HG03571 (cell line): ENCODE results near the gene ZCCHC24.
"Not testable (repeated sequence)": the region's sequence is repeated elsewhere in the genome, so short reads cannot be mapped to it uniquely, and the experiment has no call there.

ENCODE experiments used
- ATAC-seq: cut with Tn5 transposase; IDR thresholded peaks from one replicate; pipeline ENCODE4 v1.9.1; 2021; ENCODE audit not compliant: unreplicated experiment

ZCCHC24 gene

DNA sequence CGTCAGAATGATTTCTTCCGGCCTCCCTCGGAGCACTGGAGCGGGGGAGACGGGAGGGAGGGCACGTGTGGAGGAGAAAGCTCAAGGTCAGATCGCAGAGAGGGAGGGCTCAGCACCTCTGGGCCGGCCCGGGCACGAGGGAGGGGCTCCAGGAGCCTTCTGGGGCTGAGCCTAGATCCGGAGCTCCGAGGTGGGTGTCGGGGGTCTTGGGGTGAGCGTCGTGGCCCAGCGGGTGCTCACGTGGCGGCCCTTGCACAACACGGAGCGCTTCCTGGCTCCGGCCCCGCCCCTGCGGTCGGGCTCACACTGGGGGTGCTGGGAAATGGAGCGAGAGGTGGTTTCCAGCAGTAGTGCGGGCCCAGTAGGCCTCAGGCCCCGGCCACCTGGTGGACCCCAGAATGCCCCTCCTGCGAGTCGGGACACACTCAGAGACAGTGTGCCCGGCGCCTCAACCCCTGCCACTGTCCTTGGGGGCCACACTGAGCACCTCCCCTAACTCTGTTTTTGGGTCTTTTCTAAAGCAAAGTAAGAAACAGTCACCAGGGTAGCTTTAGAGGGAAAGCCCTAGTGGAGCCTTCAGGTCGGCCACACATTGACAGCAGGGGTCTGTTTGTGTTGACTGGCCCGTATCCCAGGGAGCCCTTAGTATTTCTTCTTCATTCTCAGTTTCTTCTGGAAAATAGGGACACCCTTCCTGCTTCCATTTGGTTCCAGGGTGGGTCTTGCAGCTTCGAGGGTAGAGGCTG is 97.4 kb downstream of the ZCCHC24 start:
- ATAC-seq: peak; percentile 67

DNA sequence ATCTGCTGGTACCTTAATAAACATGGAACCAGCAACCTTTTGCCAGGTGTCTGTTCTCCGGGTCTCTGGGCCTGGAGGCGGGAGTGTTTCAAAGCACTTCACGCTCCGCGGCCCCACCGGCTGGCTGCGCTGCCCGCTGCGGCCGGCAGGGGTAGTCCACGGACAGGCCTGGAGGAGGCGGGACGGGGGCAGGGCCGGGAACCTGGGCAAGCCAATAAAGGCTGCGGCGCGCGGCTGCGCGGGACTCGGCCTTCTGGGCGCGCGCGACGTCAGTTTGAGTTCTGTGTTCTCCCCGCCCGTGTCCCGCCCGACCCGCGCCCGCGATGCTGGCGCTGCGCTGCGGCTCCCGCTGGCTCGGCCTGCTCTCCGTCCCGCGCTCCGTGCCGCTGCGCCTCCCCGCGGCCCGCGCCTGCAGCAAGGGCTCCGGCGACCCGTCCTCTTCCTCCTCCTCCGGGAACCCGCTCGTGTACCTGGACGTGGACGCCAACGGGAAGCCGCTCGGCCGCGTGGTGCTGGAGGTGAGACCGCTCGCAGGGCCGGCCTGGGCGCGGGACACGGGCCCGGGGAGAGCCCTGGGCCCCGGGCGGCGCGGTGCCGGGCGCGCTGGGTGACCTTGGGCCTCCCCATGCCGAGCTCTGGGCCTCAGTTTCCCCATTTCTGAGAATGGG is 98.1 kb downstream of the ZCCHC24 start, which contains the start of gene PPIF:
Gene PPIF, plus strand, starts transcription at position 244 of the 668 bp plus-strand sequence. Its CDS starts 80 bp downstream, at position 324.
- ATAC-seq: peak; percentile 78

DNA sequence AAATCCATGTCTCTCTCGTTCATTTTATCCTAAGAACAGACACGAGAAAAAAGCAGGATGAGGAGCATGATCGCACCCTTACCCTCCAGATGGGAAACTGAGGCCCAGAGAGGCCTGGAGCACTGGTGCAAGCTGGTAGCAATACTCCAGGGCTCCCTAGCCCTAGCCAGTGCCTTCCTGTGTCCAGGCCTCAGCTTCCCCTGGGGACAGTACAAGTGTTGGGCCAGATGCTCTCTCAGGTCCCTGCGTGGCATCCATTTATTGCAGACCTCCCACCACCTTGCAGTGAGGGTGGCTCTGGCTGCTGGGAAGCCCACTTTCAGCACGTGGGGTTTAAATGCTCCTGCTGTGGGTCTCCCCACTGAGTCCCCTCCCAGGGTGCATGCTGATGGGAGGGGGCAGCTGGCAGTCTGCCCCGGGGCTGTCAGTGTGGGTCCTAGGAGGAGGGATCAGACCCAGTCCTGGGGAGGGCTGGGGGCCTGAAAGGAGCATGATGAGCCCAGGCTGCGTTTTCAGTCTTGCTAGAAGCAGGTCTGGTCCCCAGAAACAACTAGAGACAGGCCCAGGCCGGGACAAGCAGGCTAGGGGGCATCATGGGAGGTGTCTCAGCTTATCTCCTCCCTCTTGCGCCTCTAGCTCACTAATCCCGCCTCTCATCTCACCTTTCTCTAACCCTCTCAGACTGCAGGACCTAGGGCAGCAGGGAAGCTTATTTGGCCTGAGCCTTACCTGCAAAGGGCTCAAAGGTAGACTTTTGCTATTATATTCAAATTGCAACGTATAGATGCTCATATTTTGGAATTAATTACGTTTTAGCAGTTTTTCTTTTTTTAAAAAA is 98.8 kb downstream of the ZCCHC24 start:
- ATAC-seq: no peak

DNA sequence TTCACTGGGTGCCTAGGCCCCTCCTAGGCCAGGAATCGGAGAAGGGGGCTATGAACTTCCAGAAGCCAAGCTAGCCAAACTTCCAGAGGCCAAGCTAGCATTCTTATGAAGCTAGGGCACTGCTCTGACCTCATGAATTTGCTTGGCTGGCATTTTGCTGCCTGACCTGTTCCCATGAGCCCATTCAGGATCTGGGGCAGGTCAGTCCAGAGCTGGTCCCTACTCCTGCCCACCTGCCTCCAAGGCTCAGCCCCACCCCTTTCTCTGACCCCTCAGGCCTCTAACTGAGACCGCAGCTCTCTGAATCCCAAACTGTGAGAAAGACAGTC is 99.4 kb downstream of the ZCCHC24 start:
- ATAC-seq: no peak

DNA sequence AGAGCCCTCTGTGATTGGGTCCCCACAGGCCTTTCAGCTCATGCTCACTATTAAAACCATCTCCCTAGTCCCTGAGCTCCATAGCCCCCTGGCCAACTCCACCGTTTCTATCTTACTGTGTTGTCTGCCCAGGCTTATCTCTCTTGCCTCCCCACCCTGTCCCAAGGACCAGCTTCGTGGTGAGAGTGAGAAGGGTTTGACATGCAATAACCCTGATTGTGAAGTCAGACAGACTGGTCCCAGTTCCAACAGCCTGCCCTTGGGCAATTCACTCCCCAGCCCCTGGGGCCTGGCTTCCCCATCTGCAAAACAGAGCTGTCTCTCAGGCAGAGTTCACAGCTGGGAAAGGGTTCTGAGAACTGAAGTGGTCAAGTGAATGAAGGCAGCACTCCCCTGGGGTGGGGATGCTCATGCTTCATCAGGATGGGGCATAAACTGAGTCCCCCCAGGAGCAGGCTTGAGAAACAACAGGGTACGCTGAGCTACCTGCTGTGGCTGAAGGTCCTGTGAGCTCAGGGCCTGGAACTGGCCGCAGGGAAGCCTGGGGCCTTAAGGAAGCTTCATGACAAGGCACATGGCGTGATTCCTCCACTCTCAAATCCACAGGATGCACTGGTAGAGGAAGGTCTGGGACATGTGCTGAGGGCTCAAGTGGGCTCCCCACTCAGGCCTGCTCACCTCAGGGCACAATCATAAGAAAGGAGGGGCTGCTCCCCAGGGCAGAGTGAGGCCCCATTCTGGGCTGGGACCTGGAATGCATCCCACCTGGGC is 100.0 kb downstream of the ZCCHC24 start:
- ATAC-seq: no peak

DNA sequence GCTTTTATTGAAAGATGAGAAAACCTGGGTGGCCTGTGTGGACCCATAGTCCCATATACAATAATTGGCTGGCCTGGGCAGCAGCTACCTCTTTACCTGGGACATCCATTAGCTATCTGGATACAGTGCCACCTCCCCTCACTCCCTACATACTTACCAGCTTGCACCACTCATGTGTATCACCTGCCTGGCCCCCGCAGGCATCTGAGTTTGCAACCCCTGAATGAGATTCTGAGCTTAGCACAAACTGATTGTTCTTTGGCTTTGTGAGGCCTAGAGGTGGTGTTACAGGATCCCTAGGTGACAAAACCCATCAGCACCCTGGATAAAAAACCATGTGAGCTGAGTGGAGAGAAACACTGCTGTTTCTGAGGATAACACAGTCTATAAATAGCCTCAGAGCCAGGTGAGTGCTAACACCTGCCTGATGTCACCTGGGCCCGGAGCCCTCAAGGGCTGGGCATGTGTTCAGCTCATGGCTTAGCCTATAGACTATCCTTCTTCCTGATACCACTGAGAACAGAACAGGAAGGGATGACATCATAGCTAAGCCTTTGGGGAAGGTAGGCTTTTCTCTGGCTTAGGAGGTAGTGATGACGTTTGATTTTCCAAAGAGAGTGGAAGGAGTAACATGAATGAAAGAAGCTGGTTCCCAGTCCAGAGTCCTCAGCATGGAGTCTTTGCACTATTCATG is 100.8 kb downstream of the ZCCHC24 start:
- ATAC-seq: no peak

DNA sequence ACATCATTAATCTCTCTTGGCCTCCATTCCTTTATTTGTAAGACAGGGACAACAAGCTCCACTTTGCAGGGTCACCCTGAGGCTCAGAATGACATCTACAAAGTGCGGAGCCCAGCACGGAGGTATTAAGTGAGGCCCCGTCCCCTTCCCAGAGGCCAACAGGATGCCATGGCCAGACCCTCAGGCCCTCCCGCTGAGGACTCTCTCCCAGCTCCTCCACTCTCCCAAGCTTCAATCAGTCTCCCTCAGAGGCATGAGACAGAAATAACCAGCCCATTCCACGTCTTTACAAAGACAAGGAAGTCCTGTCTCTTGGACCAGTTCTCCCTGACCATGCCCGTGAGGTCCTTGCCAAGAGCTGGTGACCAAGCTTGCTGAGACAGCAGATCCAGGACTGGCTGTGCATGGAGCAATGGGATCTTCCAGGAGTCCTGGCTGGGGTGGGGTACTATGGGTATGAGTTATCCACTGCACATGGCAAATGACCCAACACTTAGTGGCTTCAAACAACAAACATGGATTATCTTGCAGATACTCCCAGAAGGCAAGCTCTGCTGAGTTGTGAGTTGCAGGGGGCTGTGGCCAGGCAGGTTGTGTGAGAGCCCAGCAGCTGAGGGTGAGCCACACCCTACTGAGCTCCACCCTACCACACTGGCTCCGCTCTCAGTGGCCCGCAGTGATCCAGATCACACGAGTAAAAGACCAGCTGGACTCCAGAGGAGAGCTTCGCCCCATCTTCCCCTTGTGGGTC is 102.4 kb downstream of the ZCCHC24 start:
- no peak for ATAC-seq

DNA sequence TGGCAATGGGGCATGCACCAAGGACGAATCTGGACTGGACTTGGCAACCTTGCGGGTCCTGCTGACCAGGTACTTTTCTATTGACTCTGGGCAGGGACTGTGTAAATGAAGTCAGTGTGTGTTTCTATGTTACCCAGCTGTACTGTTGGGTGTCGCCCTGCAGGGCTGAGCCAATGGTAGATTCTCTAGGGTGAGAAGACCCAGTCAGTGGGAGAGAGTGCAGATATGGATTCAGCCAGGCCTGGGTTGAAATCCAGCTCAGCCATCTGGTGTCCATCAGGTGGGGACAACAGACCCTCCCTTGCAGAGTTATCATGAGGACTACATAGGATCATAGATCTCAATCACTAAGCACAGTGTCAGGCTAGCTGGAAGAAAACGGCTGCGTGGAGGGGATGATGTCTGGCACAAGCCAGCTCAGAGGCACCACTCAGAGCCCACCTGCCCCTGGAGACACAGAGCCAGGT is 103.1 kb downstream of the ZCCHC24 start:
- no peak for ATAC-seq

DNA sequence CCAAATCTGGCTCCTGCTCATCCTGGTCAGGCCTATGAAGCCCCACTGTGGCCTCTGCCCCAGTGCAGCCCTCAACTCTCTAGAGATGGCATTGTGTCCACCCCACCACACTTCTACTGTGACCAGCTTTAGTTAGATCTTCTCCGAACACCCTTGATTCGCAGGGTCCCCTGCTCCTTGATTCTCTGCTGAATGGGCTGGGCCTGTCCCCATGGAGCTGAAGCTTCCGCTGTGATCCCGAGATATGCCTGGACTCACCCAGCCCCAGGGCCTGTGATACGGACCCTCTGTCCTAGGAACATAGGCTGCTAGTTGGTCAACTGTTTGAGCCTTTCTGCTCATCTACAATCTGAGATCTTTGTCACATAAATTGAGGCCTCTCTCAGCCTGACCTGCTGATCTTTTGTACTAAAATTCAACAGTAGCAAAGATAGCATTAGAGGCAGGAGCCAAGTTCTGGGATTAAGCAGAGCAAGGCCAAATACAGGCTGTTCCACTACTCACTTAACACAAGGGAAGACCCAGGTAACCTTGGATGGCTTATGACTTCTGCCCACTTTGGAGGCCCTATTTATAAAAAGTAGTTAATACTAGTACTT is 104.7 kb downstream of the ZCCHC24 start:
- ATAC-seq: no peak

DNA sequence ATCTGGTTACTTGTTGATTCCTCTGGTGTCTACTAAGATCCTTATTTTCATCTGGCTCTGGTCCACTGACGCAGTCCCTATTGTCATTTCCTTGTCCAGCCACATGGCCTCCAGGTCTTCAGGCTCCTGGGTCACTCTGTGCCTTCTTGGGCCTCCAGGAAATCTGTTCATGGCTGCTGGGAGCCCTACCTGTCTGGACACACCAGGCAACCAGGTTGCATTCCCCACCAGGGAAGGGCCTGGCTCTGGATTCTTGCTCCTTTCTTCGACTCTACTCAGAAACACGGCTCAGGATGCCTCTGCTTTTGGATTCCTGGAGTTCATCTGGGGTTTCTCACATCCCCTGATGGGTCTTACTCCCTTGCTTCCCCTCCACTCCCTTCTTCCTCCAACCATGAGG is 106.2 kb downstream of the ZCCHC24 start:
- no peak for ATAC-seq

DNA sequence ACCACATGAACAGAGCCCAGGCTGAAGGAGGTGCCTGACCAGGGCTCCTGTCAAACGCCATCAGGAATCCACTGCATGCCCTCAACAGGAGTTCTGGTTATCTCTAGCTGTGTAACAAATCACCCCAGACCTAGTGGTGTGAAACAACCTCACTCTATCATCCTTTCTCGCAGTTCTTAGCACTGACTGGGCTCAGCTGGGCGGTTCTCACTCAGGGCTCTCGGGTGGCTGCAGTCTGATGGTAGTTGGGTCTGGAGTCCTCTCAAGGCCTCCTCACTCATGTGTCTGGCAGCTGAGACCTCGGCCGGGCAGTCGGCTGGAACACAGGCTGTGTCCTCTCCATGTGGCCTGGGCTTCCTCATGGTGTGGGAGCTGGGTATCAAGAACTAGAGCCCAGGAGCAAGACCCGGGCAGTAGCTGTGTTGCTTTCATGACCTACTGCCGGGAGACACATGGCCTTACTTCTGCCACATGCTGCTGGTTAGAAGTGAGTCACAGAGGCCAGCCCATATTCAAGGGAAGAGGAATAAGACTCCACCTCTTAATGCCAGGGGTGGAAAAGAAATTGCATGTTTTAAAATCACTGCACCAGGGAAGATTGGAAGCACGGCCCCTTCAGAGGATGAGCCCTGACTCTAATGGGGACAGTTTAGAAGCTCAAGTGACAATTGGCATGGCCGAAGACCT is 107.5 kb downstream of the ZCCHC24 start:
- ATAC-seq: not testable (repeated sequence)

DNA sequence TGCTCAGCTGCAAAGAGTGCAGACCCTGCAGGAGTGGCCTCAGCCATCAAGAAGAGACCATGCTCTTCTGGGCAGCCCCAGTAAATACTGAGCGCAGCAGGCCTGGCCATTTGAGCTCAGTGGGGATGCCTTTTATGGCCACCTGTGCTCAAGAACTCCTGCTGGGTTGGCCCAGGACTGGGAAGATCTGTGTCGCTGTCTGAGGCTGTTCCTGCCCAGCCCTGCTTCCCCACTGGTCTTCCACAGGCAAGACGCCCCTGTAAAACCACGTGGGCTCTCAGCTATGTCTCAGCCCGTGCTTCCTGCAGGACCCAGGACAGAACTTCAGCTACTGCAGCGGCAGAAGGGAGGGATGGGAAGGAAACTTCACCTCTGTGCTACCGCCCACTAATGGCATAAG is 108.7 kb downstream of the ZCCHC24 start:
- ATAC-seq: no peak

DNA sequence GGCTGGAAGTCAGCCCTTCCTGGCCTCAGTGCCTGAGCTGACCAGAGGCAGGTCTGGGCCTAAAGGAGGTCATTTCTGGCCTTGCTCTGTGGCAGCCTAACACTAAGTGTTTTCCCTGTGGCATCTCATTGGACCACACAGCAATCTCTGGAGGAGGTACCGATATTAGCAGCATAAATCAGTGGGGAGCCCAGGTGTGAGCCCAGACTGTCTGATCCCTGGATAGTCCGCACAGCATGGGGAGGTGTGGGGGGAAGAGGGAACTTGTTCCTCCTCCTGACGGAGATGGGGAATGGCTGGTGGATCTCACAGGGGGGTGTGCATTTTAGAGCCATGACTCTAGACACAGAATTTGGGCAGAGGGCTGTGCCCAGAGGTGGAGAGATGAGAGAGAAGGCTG is 109.1 kb downstream of the ZCCHC24 start:
- ATAC-seq: no peak

DNA sequence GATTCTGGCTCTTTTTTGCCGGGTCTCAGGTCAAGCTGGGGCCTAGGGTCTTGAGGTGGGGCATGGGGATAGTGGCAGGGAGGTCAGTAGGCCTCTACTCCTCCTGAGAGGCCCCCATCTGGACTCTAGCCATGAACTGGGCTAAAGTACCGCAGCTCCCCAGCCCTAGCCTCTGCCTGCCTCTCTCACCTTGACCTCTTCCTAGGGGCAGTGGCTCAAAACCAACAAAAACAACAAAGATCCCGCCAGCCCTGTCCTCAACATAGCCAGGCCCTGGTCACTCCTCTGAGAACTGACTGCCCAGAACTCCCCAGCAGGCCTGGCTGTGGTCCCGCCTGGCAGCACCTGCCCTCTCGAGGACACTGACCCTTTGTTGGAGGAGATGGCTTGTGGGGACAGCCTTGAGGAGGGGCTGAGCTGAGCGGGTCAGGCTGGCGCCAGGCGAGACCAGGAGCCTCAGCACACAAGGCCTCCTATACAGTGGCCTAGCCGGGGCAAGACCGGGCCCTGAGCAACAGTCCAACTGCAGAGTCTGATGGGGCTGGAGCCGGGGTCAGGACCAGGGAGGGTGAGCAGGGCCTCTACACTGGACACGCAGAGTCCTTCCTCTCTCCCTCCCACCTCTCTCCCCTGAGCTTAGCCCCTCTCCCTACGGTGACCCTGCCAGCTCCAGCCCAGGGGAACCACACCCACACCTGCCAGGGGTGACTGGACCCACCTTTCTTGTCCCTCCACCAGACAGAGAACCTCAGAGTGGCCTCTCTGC is 109.8 kb downstream of the ZCCHC24 start:
- ATAC-seq: no peak

DNA sequence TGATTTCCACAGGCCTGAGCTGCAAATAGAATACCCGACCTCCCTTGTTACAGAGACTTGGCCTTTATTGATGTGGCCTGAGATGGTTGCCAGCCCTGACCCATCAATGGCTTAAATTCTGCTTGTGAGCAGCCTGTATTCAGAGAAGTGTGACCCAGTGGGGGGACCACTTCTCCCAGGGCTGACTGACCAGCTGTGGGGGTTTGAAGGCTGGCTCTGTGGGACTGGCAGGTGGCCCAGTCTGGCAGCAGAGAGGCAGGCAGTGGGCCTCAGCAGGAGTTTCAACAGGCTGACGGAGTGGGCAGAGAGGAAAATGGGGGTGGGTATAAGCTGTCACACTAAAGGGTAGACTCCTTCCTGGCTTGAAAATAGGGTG is 110.3 kb downstream of the ZCCHC24 start:
- no peak for ATAC-seq

DNA sequence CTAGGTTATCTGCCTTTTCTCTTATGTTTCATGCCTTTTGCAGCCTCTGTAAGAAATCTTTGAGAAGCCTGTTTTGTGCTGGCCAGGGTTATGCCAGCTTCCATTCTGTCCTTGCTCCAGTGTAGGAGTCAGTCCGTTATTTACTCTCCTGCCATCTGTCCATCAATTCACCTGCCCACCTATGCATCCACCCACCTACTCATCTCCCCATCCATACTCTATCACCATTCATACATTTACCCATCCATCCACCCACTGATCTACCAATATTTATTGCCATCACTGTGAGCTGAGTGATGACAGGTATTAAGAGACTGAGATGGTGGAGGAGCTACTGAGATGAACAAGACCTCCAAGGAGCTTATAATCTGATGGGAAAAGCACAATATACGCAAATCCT is 110.9 kb downstream of the ZCCHC24 start:
- no peak for ATAC-seq

DNA sequence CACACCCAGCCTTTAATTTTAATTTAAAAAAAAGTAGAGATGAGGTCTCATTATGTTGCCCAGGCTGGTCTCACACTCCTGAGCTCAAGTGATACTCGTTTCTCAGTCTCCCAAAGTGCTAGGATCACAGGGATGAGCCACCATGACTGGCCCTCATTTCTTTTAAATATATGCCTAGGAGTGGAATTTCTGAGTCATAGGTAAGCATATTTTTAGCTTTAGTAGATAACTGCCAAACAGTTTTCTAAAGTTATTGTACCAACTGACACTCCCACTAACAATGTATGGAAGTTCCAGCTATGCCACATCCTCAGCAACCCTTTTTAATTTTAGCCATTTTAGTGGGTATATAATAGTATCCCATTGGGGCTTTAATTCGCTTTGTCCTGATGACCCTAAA is 111.9 kb downstream of the ZCCHC24 start:
- no peak for ATAC-seq
